Activated CD4-positive, alpha-beta memory T cell treated with anti-CD3 and anti-CD28 coated beads, Interleukin-2, amount 10 ng/mL, durations not matched to agents 7 days and 5 days (primary cell): Measurements from ENCODE around the gene NKAIN2. TPM values are rescaled to one million over a fixed set of nuclear protein-coding genes. Genes with fewer than 3 reads are reported as not detected.
"Not testable (repeated sequence)": the region's sequence is repeated elsewhere in the genome, so short reads cannot be mapped to it uniquely, and the experiment has no call there.

ENCODE experiments used
- CTCF ChIA-PET: fragments of 350-600 bp; sonication (Branson Sonifier 250); formaldehyde crosslinking; loops from one replicate; lab custom pipeline; 2021; ENCODE audit warnings: antibody characterized with exemption, inconsistent platforms; lab: Charles Lee
- POLR2A ChIA-PET: fragments of 350-600 bp; sonication (Branson Sonifier 250); formaldehyde crosslinking; loops from one replicate; lab custom pipeline; 2021; ENCODE audit warnings: antibody characterized with exemption; lab: Charles Lee
- DNase-seq: peaks from one replicate; pipeline ENCODE4 v3.0.0-alpha.2; 2020
- H3K27ac Mint-ChIP-seq: one replicate; pipeline ENCODE4 v1.8.0; 2021; ENCODE audit warnings: mild to moderate bottlenecking, mixed read lengths
- H3K27me3 Mint-ChIP-seq: one replicate; pipeline ENCODE4 v1.8.0; 2021; ENCODE audit warnings: mixed read lengths
- H3K36me3 Mint-ChIP-seq: one replicate; pipeline ENCODE4 v1.8.0; 2021; ENCODE audit warnings: low read depth, mixed read lengths
- H3K4me1 Mint-ChIP-seq: one replicate; pipeline ENCODE4 v1.8.0; 2021; ENCODE audit warnings: mixed read lengths
- H3K4me3 Mint-ChIP-seq: one replicate; pipeline ENCODE4 v1.8.0; 2021; ENCODE audit warnings: mild to moderate bottlenecking, mixed read lengths
- H3K9me3 Mint-ChIP-seq: one replicate; pipeline ENCODE4 v1.8.0; 2021; ENCODE audit warnings: mixed read lengths
- total RNA-seq, 2 experiments: library from RNA; stranded (reverse); gene quantifications; one replicate each; pipeline ENCODE4 v1.2.3, GENCODE V29; 2021

NKAIN2 gene
- total RNA-seq, 2 experiments from 2014 or later, result not detected

- Mint-ChIP-seq H3K27ac (no peak overlapping the region), H3K4me1 (no peaks in the 10 kb centered on the region), H3K9me3 (peaks cover 24% of the 10 kb centered on the region), H3K36me3 (no peaks in the 10 kb centered on the region), H3K27me3 (no peaks in the 10 kb centered on the region), H3K4me3 (no peak overlapping the region)
- CTCF ChIA-PET, result no interaction called here
- DNase-seq, result no peak
- POLR2A ChIA-PET, result no interaction called here
Observed at GRCh38 chr6:124677874-124678273, 874.2 kb downstream of the NKAIN2 start.

DNA sequence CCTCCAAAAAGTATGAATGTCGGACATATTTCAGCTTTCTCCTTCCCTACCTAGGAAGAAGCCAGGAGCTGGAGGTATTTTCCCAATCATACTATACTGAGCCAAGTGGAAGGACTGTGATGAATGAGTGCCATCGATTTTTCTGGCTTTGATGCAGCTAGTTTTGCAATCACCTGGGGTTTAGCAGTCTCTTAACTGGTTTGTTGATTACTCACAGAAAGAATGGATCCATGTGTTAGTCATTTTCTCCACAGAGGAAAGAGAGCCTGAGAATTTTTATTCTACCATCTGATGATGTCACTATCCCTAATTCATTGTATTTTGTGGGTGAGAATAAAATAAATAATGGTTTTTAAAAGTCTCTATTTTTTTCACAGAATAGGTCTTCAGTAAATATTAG, 875.7 kb downstream of the NKAIN2 start:
- CTCF ChIA-PET, result no interaction called here
- POLR2A ChIA-PET, result no interaction called here
- peaks cover 24% of the 10 kb centered on the region for H3K9me3 Mint-ChIP-seq
- DNase-seq, result no peak
- no peaks in the 10 kb centered on the region for H3K27me3 Mint-ChIP-seq
- H3K4me3 Mint-ChIP-seq, result no peak overlapping the region
- H3K4me1 Mint-ChIP-seq, result no peaks in the 10 kb centered on the region
- no peaks in the 10 kb centered on the region for H3K36me3 Mint-ChIP-seq
- no peak overlapping the region for H3K27ac Mint-ChIP-seq

DNA sequence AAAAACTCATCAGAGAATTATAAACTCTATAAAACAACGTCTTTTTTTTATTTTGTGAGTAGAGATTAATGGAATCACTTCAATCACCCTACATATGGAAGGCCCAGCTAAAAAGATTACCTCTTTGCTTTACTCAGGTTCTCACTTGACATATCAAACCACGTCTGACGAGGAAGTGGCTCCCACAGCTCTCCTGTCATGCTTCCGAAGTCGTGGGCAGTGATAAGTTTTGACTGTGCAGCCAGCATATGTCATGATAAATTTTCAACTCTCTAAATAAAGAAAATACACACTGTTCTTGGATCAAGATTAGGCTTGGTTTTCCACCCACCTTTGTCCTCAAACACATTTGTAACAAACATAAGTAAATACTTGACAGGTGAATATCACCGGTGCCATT, 879.1 kb downstream of the NKAIN2 start:
- DNase-seq, result no peak
- H3K27me3 Mint-ChIP-seq, result no peaks in the 10 kb centered on the region
- no peak overlapping the region for H3K4me3 Mint-ChIP-seq
- H3K36me3 Mint-ChIP-seq, result no peaks in the 10 kb centered on the region
- peaks cover 17% of the 10 kb centered on the region for H3K9me3 Mint-ChIP-seq
- CTCF ChIA-PET, result no interaction called here
- H3K27ac Mint-ChIP-seq, result no peak overlapping the region
- no peaks in the 10 kb centered on the region for H3K4me1 Mint-ChIP-seq
- POLR2A ChIA-PET, result no interaction called here

DNA sequence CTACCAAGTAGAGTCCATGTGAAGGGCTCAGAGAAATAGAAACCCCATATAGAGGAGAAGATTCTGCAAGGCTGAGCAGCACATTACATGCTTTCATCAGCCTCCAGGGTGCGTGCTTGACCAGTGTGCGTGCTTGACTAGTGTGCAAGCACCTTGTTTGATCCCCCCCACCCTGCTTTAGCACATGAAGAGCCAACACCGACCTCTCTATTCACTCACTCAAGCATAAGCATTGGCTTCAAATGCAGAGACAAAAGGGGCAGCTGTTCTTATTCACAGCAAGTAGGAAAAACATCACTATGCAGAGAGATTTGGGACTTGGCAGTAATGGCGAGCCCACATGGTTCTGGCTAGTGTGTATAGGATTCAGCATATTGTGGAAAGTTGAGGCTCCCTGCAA, 879.8 kb downstream of the NKAIN2 start:
- Mint-ChIP-seq H3K27me3 (no peaks in the 10 kb centered on the region), H3K9me3 (peaks cover 11% of the 10 kb centered on the region), H3K4me1 (no peaks in the 10 kb centered on the region), H3K4me3 (no peak overlapping the region), H3K27ac (no peak overlapping the region), H3K36me3 (no peaks in the 10 kb centered on the region)
- POLR2A ChIA-PET, result no interaction called here
- CTCF ChIA-PET, result no interaction called here
- no peak for DNase-seq

DNA sequence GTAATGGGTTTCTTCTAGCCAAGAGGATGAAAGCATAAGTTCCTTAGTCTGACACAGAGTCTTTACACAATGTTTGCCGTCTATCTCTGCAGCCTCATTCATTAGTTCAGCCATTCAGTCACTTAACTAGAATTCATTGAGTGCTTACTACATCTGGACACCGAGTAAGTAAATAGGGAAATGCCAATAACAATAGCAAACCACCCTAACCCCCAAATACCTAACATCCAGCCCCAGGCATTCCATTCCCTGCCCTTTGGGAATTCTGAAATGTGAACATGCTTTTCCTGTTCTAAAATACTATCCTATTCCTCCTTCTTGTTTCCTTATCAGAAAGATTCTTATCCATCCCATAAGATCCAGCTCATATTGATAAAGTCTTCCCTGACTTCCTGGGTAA, 881.0 kb downstream of the NKAIN2 start:
- Mint-ChIP-seq H3K4me1 (no peaks in the 10 kb centered on the region), H3K9me3 (peaks cover 2% of the 10 kb centered on the region), H3K27ac (no peak overlapping the region), H3K27me3 (no peaks in the 10 kb centered on the region), H3K4me3 (no peak overlapping the region), H3K36me3 (no peaks in the 10 kb centered on the region)
- ChIA-PET POLR2A (no interaction called here), CTCF (no interaction called here)
- no peak for DNase-seq

GRCh38 chr6:124688369-124688768, 884.7 kb downstream of the NKAIN2 start:
- CTCF ChIA-PET, result no interaction called here
- H3K36me3 Mint-ChIP-seq, result no peaks in the 10 kb centered on the region
- no peaks in the 10 kb centered on the region for H3K27me3 Mint-ChIP-seq
- H3K4me3 Mint-ChIP-seq, result no peak overlapping the region
- POLR2A ChIA-PET, result no interaction called here
- no peaks in the 10 kb centered on the region for H3K9me3 Mint-ChIP-seq
- no peak overlapping the region for H3K27ac Mint-ChIP-seq
- no peaks in the 10 kb centered on the region for H3K4me1 Mint-ChIP-seq
- no peak for DNase-seq

DNA sequence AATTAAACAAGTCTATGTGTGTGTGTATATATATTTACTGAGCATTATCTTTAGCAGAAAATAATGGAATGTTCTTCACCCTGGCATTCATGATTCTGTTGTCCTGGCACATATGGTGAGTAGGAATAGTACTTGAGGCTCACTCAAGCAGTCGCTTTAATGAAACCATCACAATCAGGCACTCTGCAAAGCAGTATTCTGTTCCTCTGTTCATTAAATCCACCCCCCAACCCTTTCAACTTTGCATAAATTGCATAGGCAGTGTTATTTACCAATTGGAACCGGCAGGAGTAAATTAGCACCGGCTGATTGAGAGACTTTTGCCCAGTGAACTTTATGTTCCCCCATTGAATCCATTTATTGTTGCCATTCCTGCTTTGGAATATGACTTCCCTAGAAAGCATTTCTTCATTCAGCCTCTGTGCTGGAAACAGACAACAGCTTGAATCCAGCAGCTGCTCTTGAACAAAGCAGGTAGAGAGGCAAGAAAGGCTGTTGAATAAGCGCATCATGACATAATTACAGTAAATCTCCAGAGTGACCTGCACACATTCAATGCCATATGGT, 890.6 kb downstream of the NKAIN2 start:
- H3K4me3 Mint-ChIP-seq, result no peak overlapping the region
- no peak for DNase-seq

GRCh38 chr6:124699038-124699437, 895.4 kb downstream of the NKAIN2 start:
- H3K4me1 Mint-ChIP-seq, result no peaks in the 10 kb centered on the region
- H3K9me3 Mint-ChIP-seq, result no peaks in the 10 kb centered on the region
- CTCF ChIA-PET, result no interaction called here
- H3K36me3 Mint-ChIP-seq, result no peaks in the 10 kb centered on the region
- no peak overlapping the region for H3K4me3 Mint-ChIP-seq
- no peaks in the 10 kb centered on the region for H3K27me3 Mint-ChIP-seq
- DNase-seq, result no peak
- no peak overlapping the region for H3K27ac Mint-ChIP-seq
- POLR2A ChIA-PET, result no interaction called here

More for the DNA sequence above, 890.6 kb downstream of the NKAIN2 start:
- POLR2A ChIA-PET, result no interaction called here
- no peaks in the 10 kb centered on the region for H3K36me3 Mint-ChIP-seq
- H3K27me3 Mint-ChIP-seq, result no peaks in the 10 kb centered on the region
- H3K4me1 Mint-ChIP-seq, result no peaks in the 10 kb centered on the region
- H3K9me3 Mint-ChIP-seq, result no peaks in the 10 kb centered on the region
- no peak overlapping the region for H3K27ac Mint-ChIP-seq
- CTCF ChIA-PET, result no interaction called here

GRCh38 chr6:124703541-124703940, 899.9 kb downstream of the NKAIN2 start:
- no peak for DNase-seq
- ChIA-PET CTCF (no interaction called here), POLR2A (no interaction called here)
- no peaks in the 10 kb centered on the region for H3K36me3 Mint-ChIP-seq
- H3K4me3 Mint-ChIP-seq, result no peak overlapping the region
- no peaks in the 10 kb centered on the region for H3K27me3 Mint-ChIP-seq
- no peaks in the 10 kb centered on the region for H3K9me3 Mint-ChIP-seq
- H3K4me1 Mint-ChIP-seq, result no peaks in the 10 kb centered on the region
- H3K27ac Mint-ChIP-seq, result no peak overlapping the region

DNA sequence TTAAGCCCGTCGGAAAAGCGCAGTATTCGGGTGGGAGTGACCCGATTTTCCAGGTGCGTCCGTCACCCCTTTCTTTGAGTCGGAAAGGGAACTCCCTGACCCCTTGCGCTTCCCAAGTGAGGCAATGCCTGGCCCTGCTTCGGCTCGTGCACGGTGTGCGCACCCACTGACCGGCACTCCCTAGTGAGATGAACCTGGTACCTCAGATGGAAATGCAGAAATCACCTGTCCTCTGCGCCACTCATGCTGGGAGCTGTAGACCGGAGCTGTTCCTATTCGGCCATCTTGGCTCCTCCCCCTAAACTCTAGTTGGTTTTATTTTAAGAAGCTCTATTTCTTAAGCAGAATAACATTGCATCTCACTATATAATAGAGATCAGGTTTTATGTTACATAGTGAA, 908.9 kb downstream of the NKAIN2 start:
- POLR2A ChIA-PET, CTCF ChIA-PET, H3K4me1 Mint-ChIP-seq, H3K36me3 Mint-ChIP-seq, H3K9me3 Mint-ChIP-seq, H3K27me3 Mint-ChIP-seq, H3K27ac Mint-ChIP-seq, DNase-seq, H3K4me3 Mint-ChIP-seq: not testable (repeated sequence)

DNA sequence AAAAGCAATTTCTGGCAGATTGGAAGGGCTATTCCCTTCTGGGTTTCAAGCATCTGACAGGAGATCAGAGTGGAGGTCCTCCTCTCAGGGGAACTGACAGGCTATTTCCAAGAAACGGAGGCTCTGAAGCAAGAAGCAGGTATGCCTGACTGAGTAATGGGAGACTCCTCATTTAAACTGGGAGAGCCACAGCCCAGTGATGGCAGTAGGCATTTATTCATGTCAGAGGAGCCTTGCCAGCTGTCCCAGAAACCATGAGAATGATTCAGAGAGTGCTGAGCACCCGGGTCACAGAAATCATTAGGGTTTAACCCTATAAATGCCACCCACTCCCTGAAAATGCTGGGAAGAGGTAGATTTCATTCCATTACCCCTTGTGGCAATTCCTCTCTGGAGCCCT, 911.1 kb downstream of the NKAIN2 start:
- POLR2A ChIA-PET, result no interaction called here
- no peaks in the 10 kb centered on the region for H3K36me3 Mint-ChIP-seq
- H3K4me1 Mint-ChIP-seq, result no peaks in the 10 kb centered on the region
- H3K27me3 Mint-ChIP-seq, result no peaks in the 10 kb centered on the region
- H3K4me3 Mint-ChIP-seq, result no peak overlapping the region
- H3K9me3 Mint-ChIP-seq, result peaks cover 2% of the 10 kb centered on the region
- DNase-seq, result no peak
- no peak overlapping the region for H3K27ac Mint-ChIP-seq
- CTCF ChIA-PET, result no interaction called here

- Mint-ChIP-seq H3K4me3 (no peak overlapping the region), H3K9me3 (no peaks in the 10 kb centered on the region), H3K27me3 (no peaks in the 10 kb centered on the region), H3K4me1 (no peaks in the 10 kb centered on the region), H3K36me3 (no peaks in the 10 kb centered on the region), H3K27ac (no peak overlapping the region)
- ChIA-PET CTCF (no interaction called here), POLR2A (no interaction called here)
- DNase-seq, result no peak
Observed at GRCh38 chr6:124719913-124720312, 916.2 kb downstream of the NKAIN2 start.

- Mint-ChIP-seq H3K9me3 (no peaks in the 10 kb centered on the region), H3K36me3 (no peaks in the 10 kb centered on the region), H3K4me3 (no peak overlapping the region), H3K27ac (no peak overlapping the region), H3K4me1 (no peaks in the 10 kb centered on the region), H3K27me3 (no peaks in the 10 kb centered on the region)
- ChIA-PET POLR2A (no interaction called here), CTCF (no interaction called here)
- no peak for DNase-seq
Observed at GRCh38 chr6:124721331-124721730, 917.7 kb downstream of the NKAIN2 start.

GRCh38 chr6:124722141-124722878, 918.6 kb downstream of the NKAIN2 start:
- no peaks in the 10 kb centered on the region for H3K9me3 Mint-ChIP-seq
- H3K4me1 Mint-ChIP-seq, result no peaks in the 10 kb centered on the region
- no peak overlapping the region for H3K4me3 Mint-ChIP-seq
- H3K36me3 Mint-ChIP-seq, result no peaks in the 10 kb centered on the region
- POLR2A ChIA-PET, result no interaction called here
- no peaks in the 10 kb centered on the region for H3K27me3 Mint-ChIP-seq
- CTCF ChIA-PET, result no interaction called here
- no peak overlapping the region for H3K27ac Mint-ChIP-seq
- no peak for DNase-seq
